Fibroblast of mammary gland (primary cell): ENCODE results near the gene CXCL3.
"Not testable (repeated sequence)": the region's sequence is repeated elsewhere in the genome, so short reads cannot be mapped to it uniquely, and the experiment has no call there.

Source experiments
- DNase-seq: peaks from one replicate; pipeline ENCODE4 v3.0.0-alpha.2; 2010; ENCODE audit warnings: low read depth
- H3K4me3 ChIP-seq: 2 replicates; pipeline ENCODE4 v1.5.1; 2011; ENCODE audit warnings: low read depth, mild to moderate bottlenecking, low read length, moderate library complexity; ENCODE audit not compliant: control insufficient read depth
- TF ChIP-seq, protein P1 (sequence below): conservative IDR thresholded peaks from 2 replicates; pipeline ENCODE4 v1.5.1; 2011; ENCODE audit warnings: low read depth, low read length, inconsistent platforms; ENCODE audit not compliant: control insufficient read depth, insufficient read depth

Gene CXCL3

DNA sequence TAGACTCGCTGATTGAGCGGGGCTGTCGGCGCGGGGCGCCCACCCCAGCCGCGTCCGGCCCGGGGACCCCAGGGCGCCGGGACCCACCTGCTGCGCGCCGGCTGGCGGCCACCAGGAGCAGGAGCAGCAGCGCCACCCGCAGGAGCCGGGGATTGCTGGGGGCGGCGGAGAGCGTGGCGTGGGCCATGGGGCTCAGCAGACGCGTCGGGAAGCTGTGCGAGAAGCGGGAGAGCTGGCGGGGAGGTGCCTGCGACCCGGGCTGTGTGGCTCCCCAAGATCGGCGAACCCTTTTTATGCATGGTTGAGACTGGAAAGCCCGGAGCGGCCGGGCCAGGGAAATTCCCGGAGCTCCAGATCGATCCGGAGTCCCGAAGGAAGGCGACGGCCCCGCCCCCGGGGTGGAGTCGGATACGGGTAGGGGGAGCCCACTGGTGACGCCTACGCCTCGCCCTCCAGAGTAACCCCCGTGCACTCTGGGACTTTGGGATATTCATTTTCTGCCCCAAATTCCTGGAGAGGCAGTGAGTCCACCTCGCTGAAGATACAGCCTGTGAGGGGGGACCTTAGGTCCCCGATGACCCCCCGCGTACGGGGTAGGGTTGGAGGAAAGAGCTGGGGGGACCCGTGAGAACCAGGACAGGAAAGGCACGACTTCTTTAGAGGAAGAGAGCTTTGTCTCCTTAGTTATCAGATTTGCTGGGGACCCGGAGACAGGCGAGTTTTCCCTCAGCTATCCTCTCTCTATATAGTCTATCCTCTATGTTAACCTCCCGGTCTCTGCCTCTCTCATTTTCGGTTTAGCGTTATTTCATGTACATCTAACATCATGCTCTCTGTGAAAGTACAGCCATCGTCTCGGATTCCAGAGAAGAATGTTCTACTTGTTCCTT, at the start of gene CXCL3:
CXCL3 (minus strand) TSS at position 265 of the 890 bp plus-strand sequence; CDS start at position 187, 78 bp downstream.
- peak; percentile 63 for DNase-seq
- TF ChIP-seq, protein P1, sequence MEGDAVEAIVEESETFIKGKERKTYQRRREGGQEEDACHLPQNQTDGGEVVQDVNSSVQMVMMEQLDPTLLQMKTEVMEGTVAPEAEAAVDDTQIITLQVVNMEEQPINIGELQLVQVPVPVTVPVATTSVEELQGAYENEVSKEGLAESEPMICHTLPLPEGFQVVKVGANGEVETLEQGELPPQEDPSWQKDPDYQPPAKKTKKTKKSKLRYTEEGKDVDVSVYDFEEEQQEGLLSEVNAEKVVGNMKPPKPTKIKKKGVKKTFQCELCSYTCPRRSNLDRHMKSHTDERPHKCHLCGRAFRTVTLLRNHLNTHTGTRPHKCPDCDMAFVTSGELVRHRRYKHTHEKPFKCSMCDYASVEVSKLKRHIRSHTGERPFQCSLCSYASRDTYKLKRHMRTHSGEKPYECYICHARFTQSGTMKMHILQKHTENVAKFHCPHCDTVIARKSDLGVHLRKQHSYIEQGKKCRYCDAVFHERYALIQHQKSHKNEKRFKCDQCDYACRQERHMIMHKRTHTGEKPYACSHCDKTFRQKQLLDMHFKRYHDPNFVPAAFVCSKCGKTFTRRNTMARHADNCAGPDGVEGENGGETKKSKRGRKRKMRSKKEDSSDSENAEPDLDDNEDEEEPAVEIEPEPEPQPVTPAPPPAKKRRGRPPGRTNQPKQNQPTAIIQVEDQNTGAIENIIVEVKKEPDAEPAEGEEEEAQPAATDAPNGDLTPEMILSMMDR = no peak

DNA sequence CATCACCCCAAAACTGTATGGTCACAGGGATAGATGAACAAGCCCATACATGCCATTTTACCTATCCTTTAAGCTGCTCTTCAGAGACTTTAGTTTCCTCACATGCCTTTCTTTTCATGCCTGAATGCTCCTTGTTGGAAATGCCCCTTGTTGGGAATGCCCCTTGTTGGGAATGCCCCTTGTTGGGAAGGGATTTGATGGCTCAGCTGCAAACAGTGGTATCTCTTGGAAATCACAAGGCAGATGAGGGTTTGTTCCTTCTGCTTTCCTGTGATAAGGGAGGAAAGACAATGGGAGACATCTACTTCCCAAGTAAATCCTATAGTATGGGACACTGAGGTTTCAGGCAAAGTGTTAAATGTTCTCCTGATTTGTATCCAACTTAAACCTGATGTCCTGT, 49.0 kb upstream of the CXCL3 start:
- TF ChIP-seq, protein P1 = no peak
- no peak for DNase-seq
- no peak overlapping the region for H3K4me3 ChIP-seq

More for the DNA sequence above, at the start of gene CXCL3:
- peak within 1 kb of the TSS; percentile 88 for H3K4me3 ChIP-seq

DNA sequence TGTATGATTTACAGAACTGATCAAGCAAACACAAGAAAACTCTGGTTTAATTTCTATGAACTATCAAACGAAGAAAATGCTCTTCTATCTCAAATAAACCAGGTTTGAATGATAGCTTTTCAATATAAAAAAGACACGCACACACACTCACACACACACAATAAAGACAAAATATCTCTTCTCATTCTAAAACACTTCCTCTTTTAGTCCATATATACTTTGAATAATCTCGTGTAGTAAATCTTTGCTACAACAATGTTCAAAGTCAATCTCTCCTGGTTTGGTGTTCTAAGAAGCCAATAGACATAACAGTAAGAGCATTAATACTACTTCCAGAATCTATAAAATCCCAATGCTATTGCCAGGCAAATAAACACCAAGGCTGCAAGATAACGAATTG, 47.2 kb upstream of the CXCL3 start:
- no peak overlapping the region for H3K4me3 ChIP-seq
- DNase-seq = no peak
- TF ChIP-seq, protein P1 = no peak

DNA sequence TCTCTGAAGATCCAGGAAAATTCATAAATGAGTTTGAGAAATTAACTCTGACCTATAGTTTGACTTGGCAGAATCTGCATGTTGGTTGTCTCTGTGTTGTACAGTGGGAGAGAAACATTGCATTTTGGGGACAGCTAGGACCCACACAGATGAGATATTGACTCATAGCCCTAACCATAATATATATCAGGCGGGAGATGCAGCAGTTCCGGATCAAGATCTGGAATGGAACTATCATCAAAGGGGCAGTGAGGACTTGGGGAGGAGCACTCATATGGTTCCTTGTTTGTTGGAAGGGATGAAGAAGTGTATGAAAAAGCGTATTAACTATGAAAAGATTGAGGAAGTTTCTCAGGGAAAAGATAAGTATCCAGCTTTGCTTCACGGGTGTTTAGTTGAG, 46.5 kb upstream of the CXCL3 start:
- TF ChIP-seq, protein P1 = no peak
- DNase-seq = no peak
- no peak overlapping the region for H3K4me3 ChIP-seq

DNA sequence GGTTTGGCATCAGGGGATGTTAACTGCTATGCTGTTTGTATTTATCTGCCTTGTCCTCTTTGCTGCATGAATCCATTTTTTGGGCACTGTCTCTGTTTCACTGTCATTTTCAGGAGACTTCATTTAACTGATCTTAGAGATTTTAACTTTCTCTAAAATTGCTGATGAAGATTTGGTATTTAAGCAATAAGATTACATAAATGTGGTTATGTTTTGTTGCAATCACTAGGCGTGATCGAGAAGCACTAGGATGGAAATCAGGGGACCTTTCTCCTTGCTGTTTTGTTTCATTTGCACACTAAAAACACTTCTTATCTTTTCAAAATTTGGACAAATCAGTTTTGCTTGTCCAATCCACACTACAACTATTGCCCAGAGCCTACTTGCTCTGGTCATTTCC, 45.1 kb upstream of the CXCL3 start:
- H3K4me3 ChIP-seq = no peak overlapping the region
- DNase-seq = no peak
- TF ChIP-seq, protein P1 = no peak

DNA sequence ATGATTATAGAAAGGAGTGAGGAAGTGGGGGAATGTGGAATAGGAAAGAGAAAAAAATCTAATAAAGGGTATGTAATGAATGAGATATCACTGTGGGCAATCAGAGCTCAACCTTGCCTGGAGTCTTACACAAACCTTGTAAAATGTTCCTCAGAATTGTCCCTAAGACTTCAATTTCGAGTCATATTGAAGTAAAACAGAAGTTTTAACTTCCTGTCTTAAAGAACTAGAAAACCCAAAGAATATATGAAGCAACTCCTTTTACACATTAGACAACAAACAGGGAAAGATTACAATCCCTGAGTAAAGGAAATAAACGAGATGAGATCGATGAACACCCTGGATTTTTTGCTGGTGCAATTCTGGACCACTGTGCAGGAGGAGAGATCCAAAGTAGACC, 42.5 kb upstream of the CXCL3 start:
- TF ChIP-seq, protein P1 = no peak
- DNase-seq = no peak
- no peak overlapping the region for H3K4me3 ChIP-seq

DNA sequence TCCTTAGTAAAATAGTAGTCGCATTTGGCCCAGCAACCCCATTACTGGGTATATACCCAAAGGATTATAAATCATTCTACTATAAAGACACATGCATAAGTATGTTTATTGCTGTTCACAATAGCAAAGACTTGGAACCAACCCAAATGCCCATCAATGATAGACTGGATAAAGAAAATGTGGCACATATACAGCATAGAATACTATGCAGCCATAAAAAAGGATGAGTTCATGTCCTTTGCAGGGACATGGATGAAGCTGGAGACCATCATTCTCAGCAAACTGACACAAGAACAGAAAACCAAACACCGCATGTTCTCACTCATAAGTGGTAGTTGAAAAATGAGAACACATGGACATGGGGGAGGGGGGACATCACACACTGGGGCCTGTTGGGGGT, 41.9 kb upstream of the CXCL3 start:
- DNase-seq, H3K4me3 ChIP-seq: not testable (repeated sequence)

DNA sequence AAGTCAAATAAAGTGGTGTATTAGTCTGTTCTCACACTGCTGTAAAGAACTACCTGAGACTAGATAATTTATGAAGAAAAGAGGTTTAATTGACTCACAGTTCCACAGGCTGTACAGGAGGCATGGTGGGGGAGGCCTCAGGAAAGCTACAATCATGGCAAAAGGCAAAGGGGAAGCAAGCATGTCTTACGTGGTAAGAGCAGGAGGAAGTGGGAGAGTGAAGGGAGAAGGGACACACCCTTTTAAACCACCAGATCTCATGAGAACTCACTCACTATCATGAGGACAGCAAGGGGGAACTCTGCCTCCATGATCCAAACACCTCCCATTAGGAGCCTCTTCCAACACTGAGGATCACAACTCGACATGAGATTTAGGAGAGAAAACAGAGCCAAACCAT, 40.5 kb upstream of the CXCL3 start:
- H3K4me3 ChIP-seq, DNase-seq: not testable (repeated sequence)
